Stimulated activated CD4-positive, alpha-beta T cell treated with anti-CD3 and anti-CD28 coated beads, Interleukin-12 subunit alpha, Interleukin-12 subunit beta, amount 100 ng/mL, for 24 hours (primary cell): ENCODE measurements around the gene NOL11.
"Not testable (repeated sequence)": the region's sequence is repeated elsewhere in the genome, so short reads cannot be mapped to it uniquely, and the experiment has no call there.

Source experiments
- DNase-seq, 2 experiments: peaks; one replicate each; pipeline ENCODE4 v3.0.0-alpha.2; 2020; ENCODE audit warnings: low read depth in 2 of 2

NOL11 gene

DNA sequence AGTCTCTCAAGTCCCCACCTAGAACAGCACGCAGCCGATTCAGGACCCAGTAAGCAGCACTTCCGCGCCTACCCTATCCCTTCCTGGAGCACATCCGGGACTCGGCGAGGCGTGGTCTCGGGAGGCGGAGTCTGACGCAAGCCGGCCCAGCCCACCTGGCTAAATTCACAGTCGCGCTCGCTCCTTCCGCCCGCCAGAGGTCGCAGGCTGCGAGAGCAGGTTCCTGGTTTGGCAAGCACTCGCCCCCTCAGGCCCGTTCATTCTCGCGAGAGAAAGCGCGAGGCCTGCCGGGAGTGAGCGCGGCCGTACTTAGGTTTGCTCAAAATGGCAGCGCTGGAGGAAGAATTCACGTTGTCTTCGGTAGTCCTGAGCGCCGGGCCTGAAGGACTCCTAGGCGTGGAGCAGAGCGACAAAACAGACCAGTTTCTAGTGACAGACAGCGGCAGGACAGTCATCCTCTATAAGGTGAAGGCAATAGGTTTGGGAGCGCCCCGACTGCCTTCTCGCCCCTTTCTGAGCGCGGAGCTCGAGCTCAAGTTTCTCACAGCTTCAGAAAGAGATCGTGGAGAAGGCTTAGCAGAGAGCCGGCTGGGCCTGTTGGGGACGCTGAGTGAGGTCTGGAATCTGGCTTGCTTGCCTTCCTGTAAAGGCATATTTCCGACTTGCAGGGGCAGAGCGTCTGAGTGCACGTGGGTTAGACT, at the start of gene NOL11:
Gene NOL11 (plus strand): TSS at position 313 of the 701 bp plus-strand sequence. CDS start 12 bp downstream, at position 325.
- peak; percentile 98 to 99 for DNase-seq

DNA sequence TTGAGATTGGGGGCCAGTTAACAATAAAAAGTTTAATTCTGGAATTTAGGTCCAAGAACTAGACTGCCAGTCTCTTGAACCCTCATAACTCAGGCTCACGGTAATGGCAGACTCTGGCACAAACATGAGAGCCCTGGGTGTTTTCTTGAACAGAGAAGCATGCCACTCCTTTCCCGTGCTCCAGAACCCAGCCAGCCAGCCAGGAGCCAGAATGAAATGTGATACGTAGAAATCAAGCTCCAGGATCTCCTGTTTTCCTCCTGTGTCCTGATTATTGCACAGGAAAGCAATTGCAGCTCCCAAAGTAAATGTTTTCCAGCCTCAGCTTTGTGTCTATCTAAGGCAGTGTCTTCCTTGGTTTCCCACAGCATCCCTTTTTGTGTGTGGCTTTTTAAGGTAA, 46.2 kb upstream of the NOL11 start:
- no peak for DNase-seq

DNA sequence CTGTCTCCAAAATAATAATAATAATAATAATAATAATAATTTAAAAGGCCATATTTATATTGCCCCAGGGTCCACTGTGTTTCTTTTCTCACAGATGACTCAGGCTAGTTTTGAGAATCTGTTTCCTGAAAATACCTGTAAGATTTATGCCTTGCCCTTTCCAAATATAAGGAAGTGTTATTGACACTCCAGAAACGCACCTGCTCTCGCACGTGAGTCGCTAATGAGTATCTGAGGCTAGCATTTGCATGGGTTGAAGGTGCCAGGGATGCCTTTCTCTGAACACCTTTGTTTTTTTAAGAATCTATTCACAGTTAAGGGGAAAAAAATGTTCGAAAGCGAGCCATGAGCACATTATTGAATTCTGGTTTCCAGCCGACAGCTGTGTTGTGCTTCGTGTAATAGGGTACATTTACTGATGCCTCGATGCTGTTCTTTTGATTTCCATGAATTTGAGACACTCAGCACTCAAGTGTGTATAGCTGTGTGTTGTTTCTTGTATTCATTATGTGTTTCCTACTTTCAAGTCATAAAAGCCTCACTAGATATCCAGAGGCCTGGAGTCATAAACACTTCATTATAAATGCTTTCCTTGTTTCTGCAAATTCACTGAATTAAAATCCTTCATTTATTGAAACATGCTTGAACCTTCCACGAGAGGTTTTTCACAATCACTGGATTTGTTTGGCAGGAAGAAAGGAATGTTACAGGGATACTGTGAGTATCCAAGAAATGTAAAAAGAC, 45.0 kb upstream of the NOL11 start:
- no peak for DNase-seq

DNA sequence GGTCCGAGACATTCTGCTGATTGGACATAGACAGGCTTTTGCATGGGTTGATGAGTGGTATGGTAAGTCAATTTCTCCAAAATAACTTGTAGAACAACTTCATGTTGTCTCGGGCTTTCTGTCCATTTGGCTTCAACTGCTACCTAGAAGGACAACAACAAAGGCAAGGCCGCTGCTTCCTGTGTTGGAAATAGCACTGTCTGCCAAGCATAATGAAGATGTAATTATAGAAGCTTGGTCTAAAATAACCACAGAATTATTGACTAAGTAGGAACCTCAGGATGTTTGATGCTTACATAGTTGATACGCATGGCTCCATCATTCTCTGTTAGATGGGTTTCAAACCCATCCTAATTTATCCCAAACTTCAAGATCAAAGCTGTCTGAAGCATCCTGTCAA, 42.3 kb upstream of the NOL11 start:
- no peak for DNase-seq

DNA sequence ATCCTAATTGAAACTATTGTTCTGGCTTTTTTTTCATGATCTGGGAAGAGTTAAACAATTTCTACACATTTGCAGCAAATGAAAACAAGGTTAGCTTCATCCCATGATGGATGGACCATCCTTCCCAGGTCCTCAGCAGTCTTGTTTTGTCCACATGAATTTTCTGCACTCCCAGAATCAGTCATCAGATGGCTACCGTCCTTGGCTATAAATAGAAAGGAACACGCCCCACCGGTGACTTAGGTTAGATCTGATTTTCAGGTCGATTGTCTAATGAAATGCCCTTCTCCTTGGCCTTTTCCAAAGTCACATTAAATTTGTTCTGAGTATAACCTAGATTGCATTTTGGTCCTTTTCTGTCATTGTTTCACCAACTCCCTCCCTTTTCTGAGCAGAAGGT, 41.4 kb upstream of the NOL11 start:
- no peak for DNase-seq

DNA sequence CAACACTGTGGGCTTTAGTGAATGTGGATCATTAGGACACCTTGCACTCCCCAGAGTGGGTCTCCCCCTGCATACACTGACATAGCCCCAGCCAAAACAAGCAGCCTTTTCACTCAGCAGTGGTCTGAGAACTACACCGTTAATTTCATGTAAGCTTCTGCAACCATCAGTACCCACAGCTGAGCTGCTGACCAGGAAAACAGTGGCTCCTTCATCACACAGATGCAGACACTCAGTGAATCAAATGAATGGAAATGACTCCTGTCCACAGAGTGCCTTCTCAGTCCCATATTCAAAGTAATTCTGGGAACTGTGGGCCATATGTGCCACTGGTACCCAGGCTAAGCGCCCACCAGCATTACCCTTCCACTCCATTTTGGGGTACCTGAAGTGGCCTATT, 39.3 kb upstream of the NOL11 start:
- no peak for DNase-seq

DNA sequence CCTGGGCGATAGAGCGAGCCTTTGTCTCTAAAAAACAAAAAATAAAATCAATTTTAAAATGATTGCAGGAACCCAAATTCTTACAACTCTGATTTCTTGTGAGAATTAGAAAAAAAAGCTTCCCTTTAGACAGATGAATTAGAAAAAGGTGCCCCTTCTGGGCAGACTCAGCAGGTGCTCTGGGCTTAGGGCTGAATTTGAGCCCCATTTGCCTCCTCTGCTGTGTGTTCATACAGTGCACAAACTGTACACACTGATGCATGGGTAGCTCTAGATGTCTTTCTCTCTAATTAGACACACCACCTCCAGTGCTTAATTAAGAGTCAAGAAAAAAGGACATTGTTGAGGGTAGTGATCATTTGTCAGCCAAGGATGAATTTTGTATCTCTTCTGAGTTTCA, 38.5 kb upstream of the NOL11 start:
- DNase-seq, result no peak

DNA sequence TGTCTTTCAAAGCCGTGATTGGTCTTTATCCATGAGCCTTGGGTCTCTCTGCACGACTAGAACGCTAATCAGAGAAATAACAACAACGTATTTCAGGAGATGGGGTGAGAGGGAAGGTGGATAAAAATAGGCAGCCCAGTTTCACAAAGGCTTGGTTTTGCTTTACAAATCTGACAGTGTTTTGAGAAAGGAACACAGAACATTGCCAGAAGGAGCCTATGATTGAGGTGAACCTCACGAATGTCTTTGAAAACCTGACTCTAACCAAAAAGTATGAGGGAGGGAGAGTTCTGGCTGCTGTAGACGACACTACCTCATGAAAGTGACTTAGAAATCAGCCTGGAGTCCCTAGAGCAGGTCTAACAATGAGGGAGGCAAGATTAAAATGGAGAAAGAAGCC, 38.0 kb upstream of the NOL11 start:
- no peak for DNase-seq

DNA sequence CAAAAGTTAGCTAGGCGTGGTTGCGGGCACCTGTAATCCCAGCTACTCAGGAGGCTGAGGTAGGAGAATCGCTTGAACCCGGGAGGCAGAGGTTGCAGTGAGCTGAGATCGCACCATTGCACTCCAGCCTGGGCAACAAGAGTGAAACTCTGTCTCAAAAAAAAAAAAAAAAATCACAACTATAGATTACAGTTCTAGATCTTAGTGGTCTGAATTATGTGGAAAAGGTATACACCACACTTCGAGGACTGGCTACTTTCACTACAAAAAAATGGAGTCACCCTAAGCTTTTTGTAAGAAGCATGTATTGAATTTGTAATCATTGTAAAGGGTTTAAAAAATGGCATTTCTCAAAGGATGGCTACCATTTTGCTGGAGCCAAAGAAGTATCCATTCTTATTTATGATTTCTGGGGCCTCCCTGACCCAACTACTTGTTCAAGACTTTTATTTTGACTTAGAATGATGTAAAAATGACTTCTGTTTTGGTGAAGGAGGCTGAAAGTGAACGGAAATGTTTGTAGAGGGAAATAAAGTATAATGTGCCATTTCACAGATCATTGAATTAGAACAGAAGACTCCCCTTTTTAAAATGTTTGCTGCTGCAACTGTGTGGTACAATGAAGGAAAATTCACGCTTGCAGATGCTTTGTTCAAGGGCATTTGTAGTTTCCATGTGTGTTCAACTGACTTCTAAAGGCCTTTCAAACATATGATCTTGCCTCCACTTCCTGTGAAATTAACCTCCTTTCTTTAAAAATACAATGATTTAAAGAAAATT, 37.1 kb upstream of the NOL11 start:
- DNase-seq, result no peak

DNA sequence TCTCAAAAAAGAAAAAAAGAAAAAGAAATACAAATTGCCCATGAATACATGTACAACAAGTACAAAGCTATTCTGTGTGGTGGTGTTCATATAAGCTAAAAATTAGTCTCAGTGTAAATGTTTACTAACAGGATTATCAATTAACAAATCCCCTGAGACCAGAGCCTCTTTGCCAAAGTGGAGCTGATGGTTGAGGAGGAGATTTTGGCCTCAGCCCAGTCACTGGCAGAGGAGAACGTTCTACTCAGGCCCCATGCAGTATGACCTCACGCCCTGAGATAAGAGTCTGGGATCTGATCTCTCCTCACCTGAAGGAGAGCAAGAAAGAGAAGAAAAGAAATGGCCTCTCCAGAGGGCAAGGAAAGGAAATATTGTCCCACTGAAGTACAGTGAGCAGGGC, 35.5 kb upstream of the NOL11 start:
- no peak for DNase-seq

DNA sequence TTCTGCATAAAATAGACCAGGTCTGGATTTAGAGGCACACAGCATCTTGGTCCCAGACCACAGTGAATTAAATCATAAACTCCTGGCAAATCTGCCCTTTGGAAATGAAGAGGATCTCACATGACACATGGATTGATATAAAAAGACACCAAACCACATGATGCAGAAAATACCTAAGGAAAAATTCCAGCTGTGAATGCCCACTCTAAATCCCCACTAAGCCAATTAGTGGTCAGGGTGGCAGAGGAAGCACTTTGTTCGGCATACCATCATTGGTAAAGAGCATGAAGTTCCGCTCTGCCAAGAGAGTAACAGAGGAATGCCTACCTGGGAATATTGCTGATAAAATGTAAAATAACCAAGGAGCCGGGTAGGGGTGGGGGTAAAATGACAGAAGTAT, 32.4 kb upstream of the NOL11 start:
- DNase-seq, result no peak

DNA sequence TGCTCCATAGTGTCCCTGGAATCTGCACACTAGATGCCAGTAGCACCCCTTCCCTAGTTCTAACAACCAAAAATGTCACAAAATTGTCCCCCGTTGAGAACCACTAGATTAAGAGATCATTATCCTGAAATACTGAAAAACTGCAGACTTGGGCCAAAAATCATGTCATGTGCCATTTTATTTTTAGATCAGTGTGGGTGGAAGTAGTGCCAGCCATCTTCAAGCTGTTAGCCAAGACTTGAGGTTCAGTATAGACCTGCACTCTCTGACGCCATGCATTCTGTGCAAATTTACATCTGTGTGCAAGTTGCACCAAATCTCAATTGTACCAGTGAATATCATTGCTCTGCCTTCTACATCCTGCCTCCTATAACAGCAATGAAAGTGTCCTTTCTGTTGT, 31.5 kb upstream of the NOL11 start:
- no peak for DNase-seq

DNA sequence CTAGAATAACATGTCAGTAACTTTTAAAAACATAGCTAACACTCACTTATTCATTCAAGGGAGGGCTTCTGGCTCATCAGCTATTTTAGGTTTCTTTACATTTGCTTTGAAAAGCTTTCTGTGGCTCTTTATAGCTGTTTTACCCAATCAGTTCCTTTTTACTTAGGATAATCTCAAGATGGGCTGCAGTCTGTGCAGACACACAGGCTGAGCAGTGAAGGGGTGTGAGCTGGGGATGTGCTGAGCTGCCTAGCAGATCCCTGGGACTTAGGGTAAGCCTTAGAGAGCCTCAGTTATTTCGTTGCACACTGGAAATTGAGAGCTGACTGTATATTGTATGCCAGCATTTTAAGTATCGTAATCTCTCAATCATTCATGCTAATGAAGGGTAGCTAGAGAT, 30.2 kb upstream of the NOL11 start:
- no peak for DNase-seq

DNA sequence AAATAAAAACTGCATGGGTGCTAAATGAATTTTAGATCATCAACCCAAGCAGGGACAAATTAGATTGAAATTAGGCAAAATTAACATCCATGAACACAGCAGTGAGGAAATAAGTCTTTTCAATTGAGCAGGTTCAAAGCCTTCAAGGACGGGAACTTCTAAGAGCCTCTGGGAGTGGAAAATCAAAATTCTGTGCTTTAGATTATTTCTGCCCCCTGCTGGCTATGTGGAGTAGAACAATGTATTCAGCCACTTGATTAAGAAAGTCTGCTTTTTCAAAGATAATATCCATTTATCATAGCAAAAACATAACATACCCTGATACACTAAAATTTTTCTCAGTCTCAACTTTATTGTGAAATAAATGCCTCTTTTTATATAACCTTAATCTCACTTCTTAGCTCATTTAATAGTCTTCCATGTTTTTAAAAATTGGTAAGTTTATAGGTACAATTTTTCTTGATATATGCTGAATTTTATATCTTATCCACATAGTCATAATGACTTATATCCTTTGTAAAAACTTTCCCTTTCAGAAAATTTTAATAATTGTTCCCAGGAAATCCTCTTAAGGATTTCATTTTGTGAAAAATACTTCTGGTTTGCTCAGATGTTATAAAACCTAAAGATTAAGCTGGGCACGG, 28.1 kb upstream of the NOL11 start:
- peak in 1 of 2 experiments; percentile 28 for DNase-seq

DNA sequence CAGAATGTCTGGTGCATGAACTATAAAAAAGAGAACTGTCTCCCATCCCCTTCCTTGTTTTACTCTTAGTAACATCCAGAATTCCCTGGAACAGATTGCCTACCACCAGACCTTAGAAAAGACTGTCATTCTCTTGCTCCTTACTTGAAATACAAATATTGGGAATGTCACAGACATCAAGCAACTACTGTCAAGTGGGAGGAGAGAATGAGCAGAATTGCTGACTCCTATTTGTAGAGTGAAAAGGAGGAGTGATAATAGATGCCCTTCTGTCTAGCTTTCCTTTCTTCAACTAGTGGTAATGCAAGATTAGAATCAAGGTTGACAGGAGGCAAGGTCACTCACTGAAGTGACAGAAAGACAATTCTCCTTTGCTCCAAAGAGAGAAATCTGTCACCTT, 23.9 kb upstream of the NOL11 start:
- DNase-seq, result no peak

DNA sequence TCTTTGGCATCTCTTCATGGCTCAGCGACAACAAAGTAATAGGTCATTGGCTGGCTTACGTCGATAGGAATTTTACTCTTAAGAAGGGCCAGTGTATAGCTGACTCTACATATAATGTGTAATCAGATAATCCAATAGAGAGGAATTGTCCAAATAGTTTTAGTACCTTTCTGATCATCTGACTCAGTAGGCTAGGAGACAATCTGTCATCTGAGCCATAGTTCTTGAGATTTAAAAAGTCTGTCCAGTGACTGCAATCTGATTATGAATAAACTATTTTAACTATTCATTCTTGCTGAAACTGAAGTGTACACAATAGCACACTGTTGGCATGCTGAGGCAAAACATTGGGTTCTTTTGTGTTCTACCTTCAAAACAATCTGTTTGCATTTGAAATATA, 21.4 kb upstream of the NOL11 start:
- DNase-seq, result no peak

DNA sequence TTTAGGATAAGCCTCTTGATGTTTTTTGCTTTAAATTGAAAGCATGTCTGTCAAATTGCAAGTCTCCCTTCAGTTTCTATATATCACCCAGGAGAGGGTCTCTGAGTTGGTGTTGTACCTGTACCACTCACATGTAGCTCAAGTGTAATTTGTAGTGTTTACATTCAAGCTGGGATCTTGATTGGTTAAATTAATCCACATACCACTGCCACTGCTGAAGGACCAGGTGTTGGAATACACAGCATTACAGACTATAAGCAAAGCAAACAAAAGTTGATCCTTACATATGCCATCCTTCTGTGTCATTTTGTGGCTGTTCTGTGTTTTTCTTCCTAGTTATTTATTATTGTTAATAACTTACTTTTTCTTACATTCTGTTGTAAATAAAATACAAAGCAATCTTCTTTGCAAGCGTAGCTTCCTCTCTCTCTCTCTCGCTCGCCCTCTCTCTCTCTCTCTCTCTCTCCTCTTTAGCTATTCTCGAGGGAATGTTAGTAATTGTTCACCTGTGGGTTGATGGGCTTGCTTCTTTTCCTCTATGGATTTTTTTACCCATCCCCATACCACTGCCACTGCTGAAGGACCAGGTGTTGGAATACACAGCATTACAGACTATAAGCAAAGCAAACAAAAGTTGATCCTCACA, 20.8 kb upstream of the NOL11 start:
- DNase-seq, result no peak

DNA sequence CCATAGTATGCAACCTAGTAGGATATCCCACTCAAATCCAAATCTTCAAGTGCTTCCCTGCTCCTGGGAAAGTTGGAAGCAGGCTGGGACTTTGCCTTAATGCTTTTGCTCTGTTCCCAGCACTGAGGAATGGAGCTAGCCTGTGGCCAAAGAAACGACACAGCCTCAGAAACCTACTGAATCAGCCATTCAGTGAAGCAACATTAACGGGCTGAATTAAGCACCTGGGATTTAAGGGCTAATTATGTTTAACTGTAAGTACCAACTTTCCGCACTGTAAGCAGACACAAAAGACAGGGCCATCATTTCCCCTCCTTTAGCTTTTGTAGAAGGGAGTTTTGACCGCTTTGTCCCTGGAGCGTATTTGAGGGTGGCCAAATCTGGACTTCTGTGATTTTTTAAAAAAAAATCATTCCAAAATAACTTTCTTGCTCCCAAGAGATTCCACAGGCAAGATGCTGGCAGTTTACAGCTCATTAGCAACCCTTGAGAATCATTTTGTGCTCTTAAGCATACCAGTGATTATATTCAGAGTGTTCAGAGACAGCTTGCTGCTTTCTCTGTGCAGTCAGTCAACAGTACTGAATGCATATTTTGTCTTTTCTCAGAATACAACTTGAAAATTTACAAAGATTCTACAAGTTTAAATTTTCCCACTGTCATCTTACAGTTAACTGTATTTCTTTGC, 17.6 kb upstream of the NOL11 start:
- DNase-seq, result no peak

DNA sequence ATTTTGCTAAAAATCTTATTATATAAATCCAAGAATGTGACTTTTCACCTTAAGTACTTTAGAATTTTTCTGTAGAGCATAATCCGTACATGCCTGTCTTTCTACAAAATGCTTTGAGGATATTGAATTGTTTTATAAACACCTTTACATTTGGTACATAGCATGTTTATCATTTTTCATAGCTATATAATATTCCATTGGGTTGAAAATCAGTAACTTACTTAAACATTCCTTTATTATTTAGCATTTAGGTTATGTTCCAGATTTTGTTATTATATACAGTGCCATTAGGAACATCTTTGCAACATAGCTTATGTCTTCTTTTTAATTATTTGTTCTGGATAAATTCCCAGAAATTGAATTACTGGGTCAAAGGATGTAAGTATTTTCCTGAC, 17.0 kb upstream of the NOL11 start:
- no peak for DNase-seq

DNA sequence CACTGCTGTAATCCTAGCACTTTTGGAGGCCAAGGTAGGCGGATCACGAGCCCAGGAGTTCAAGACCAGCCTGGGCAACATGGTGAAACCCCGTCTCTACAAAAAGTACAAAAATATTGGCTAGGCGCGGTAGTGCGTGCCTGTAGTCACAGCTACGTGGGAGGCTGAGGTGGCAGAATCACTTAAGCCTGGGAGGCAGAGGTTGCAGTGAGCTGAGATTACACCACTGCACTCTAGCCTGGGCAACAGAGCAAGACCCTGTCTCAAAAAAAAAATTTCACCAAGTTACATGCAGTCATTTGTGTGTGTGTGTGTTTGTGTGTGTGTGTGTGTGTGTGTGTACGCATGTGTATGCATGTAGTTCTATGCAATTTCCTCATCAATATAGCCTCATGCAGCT, 14.9 kb upstream of the NOL11 start:
- DNase-seq, result not testable (repeated sequence)

DNA sequence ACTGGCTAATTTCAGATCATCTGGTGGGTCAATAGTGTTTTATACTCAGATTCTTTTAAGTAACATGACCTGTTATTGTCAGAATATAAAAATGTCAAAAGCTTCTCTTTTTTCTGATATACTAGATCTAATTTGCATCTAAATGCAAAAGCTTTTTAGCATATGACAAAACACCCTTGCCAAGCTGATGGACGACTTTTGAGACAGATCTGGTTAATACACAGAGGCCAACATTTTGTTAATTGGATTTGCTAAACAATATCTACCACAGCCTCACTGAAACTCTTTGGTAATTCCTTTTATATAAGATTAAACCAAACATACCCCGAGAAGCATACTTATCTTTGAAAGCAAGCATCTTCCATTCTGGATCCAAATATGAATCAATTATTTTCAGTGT, 10.3 kb upstream of the NOL11 start:
- no peak for DNase-seq
